ENCODE results near the gene CPTP. TPM values are rescaled to one million over a fixed set of nuclear protein-coding genes. Genes with fewer than 3 reads are reported as not detected.
"Not testable (repeated sequence)": the region's sequence is repeated elsewhere in the genome, so short reads cannot be mapped to it uniquely, and the experiment has no call there.

Gene CPTP
- total RNA-seq, 1 donor from 2014 or later, result 20.4 TPM

- DNase-seq (no peak), ATAC-seq (no peak)
- intact Hi-C loops (cut with DNase I), result no loop called here
- no peaks in the 10 kb centered on the region for H3K27me3 ChIP-seq (ENCODE audit: low read depth)
- peaks cover 88% of the 10 kb centered on the region for H3K36me3 ChIP-seq
- no peaks in the 10 kb centered on the region for H3K9me3 ChIP-seq
- TF ChIP-seq, protein P1, sequence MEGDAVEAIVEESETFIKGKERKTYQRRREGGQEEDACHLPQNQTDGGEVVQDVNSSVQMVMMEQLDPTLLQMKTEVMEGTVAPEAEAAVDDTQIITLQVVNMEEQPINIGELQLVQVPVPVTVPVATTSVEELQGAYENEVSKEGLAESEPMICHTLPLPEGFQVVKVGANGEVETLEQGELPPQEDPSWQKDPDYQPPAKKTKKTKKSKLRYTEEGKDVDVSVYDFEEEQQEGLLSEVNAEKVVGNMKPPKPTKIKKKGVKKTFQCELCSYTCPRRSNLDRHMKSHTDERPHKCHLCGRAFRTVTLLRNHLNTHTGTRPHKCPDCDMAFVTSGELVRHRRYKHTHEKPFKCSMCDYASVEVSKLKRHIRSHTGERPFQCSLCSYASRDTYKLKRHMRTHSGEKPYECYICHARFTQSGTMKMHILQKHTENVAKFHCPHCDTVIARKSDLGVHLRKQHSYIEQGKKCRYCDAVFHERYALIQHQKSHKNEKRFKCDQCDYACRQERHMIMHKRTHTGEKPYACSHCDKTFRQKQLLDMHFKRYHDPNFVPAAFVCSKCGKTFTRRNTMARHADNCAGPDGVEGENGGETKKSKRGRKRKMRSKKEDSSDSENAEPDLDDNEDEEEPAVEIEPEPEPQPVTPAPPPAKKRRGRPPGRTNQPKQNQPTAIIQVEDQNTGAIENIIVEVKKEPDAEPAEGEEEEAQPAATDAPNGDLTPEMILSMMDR (IDR thresholded peaks at IDR 0.05), result no peak
- no peak overlapping the region for H3K27ac ChIP-seq
- peaks cover 16% of the 10 kb centered on the region for H3K4me1 ChIP-seq
- no peak overlapping the region for H3K4me3 ChIP-seq
Observed at GRCh38 chr1:1314678-1315335, 9.8 kb upstream of the CPTP start.

- DNase-seq (no peak), ATAC-seq (no peak)
- Histone ChIP-seq H3K27ac (no peak overlapping the region), H3K4me1 (peaks cover 14% of the 10 kb centered on the region), H3K36me3 (peaks cover 88% of the 10 kb centered on the region), H3K4me3 (no peak overlapping the region), H3K9me3 (no peaks in the 10 kb centered on the region), H3K27me3 (ENCODE audit: low read depth) (no peaks in the 10 kb centered on the region)
- TF ChIP-seq, protein P1 (IDR thresholded peaks at IDR 0.05), result no peak
- intact Hi-C loops (cut with DNase I), result no loop called here
Observed at GRCh38 chr1:1315435-1315954, 9.1 kb upstream of the CPTP start.

- DNase-seq; ATAC-seq; H3K4me3 ChIP-seq; H3K9me3 ChIP-seq; H3K27me3 ChIP-seq (ENCODE audit: low read depth); intact Hi-C loops (cut with DNase I); H3K27ac ChIP-seq: not testable (repeated sequence)
- H3K36me3 ChIP-seq, result peaks cover 84% of the 10 kb centered on the region
- peaks cover 15% of the 10 kb centered on the region for H3K4me1 ChIP-seq
Observed at GRCh38 chr1:1316199-1316598, 8.4 kb upstream of the CPTP start.

GRCh38 chr1:1317420-1317819 lies 7.2 kb upstream of the CPTP start:
- intact Hi-C loops (cut with DNase I), result no loop called here
- Histone ChIP-seq H3K4me1 (peaks cover 25% of the 10 kb centered on the region), H3K9me3 (no peaks in the 10 kb centered on the region), H3K27ac (peak overlapping the region; percentile 73), H3K27me3 (ENCODE audit: low read depth) (no peaks in the 10 kb centered on the region), H3K36me3 (peaks cover 77% of the 10 kb centered on the region), H3K4me3 (no peak overlapping the region)
- DNase-seq (no peak), ATAC-seq (no peak)
- TF ChIP-seq, protein P1 (IDR thresholded peaks at IDR 0.05), result no peak

GRCh38 chr1:1318131-1318652 lies 6.4 kb upstream of the CPTP start:
- ATAC-seq (peak; percentile 75 to 88), DNase-seq (peak; percentile 87)
- intact Hi-C loops (cut with DNase I), result no loop called here
- Histone ChIP-seq H3K4me1 (peaks cover 30% of the 10 kb centered on the region), H3K27ac (peak overlapping the region; percentile 73), H3K27me3 (ENCODE audit: low read depth) (no peaks in the 10 kb centered on the region), H3K4me3 (no peak overlapping the region), H3K36me3 (peaks cover 69% of the 10 kb centered on the region), H3K9me3 (no peaks in the 10 kb centered on the region)
- TF ChIP-seq, protein P1 (IDR thresholded peaks at IDR 0.05), result no peak

Measured in lower lobe of right lung (tissue), 2 donors.